Measurements from ENCODE around the gene PAX1. TPM values are rescaled to one million over a fixed set of nuclear protein-coding genes. Genes with fewer than 3 reads are reported as not detected.

Gene PAX1
- not detected for total RNA-seq

DNA sequence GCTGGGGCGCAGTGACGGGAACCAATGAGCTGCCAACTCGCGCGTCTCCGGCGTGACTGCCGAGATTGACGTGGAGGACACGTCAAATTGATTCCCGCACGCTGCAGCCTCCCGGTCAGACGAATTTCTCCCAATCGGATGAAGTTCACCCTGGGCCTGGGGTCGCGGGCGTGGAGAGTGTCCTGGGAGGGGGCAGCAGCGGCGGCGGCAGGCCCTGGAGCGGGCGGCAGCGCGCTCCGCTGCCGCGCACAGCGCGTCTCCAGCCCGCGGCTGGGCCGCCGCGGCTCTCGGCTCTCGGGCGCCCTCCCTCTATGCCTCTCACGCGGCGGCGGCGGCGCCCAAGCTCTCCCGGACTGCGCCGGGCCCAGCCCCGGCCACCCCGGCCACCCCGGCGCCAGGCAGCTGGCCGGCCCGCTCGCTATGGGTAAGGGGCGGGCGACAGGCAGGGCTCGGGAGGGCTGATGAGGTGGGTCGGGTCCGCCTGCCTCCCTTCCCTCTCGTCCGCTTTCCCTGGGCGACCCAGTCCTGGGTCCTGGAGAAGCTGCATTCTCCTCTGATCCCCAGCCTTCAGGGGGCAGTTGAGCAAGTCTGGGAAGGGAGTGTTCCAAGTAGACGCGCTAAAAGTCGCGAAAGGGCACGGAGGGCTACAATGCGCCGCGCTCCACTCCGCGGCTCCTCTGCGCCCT is at the start of gene PAX1:
Gene PAX1 (plus strand): TSS at position 90 of the 686 bp plus-strand sequence. CDS start 49 bp downstream, at position 139.
- no peak for FAIRE-seq
- no peak for DNase-seq (ENCODE audit: low spot score in 2 of 2)

DNA sequence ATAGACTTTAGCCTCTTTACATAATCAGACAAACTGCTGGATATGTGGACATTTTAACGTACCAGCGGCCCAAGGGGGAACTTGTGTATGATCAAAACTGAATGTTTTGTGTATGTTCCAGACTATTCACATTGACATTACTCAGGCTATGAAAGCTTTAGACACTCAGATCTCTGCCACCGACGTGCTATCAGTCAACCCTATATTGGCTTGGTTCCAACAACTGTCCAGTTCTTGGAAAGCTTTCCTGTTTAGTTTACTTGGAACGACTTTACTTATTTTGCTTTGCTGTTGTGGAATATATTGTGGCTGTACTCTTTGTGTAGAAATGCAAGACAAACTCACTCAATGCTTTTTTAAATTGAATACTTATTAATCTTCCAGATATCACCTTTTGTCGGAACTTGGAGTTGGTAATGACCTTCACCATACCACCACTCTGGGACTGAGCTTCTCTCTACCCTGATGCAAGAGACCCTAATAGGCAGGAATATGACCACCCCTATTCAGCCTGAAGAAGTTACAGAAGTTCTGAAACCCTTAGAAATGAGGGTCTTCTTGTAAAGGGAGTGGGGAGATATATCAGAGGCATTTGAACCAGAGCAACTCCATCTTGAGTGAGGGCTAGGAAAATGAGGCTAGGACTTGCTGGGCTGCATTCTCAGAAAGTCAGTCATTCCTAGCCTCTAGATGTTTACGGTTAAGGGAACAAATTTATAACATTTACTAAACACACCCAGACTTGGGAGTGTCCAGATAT is 49.0 kb upstream of the PAX1 start:
- no peak for FAIRE-seq
- no peak for DNase-seq (ENCODE audit: low spot score in 2 of 2)

DNA sequence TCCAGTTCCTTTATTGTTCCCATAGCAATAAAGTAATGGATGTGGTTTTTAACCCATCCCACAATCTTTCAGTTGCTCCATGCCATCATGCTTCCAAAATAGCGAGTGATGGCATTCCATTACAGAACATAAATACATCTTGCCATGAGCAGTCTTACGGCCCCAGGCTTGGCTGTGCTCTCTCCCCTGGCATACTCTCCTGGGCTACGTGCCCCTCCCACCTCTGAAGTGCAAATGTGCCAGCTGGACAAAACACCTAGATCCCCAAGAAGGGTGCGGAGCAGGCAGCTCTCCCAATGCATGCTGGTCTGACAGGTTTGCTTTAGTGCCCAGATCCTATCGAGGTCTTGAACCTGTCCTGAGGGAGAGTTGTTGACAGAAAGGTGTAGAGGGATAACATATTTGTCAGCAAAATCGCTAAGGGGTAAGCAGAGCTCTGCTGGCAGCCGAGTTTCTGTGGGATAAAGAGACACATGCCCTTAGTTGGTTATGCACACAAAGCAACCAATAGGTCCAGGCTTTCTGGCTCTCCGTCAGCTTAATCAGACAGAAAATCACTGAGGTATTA is 43.9 kb upstream of the PAX1 start:
- FAIRE-seq, result no peak
- no peak for DNase-seq (ENCODE audit: low spot score in 2 of 2)

DNA sequence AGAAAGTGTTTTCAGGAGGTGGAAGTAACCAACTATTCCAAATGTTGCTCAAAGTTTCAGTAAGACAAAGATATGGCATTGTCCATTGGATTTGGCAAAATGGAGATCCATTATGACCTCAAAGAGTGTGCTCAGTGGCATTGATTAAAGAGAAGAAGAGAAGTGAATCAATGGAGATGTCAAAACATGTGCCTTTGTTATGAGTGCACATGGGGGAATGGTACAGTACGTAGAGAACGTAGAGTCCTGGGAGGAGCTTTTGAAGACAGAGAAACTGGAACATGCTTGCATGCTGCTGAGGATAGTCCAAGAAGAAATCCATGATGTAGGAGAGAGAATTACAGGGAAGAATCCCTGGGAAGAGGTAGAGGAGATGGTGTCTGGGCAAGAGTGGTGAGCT is 42.0 kb upstream of the PAX1 start:
- DNase-seq (ENCODE audit: low spot score in 2 of 2), result no peak
- FAIRE-seq, result no peak

- FAIRE-seq, result no peak
- no peak for DNase-seq (ENCODE audit: low spot score in 2 of 2)
These were observed 39.6 kb upstream of the PAX1 start for GRCh38 chr20:21665687-21666446.

DNA sequence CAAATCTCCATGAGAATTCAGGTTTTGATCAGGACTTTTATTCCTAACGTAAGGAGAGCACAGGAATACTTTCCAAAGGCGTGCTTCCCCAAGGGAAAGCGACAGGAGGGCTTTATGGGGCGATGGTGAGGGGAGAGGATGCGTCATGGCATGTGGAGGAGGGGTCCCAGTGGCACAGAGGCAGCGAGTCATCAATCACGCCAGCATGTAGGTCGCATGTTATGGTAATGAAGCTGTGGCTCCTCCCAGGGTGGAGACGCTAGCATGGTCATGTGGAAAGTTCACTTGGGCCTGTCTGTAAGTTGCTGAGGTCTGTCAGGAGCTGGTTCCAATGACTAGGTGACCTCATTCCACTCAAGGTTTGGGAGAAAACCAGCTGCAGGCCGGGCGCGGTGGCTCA is 35.3 kb upstream of the PAX1 start:
- DNase-seq (ENCODE audit: low spot score in 2 of 2) (no peak), FAIRE-seq (no peak)

GRCh38 chr20:21670981-21671380 is 34.5 kb upstream of the PAX1 start:
- DNase-seq (ENCODE audit: low spot score in 2 of 2) (no peak), FAIRE-seq (no peak)

DNA sequence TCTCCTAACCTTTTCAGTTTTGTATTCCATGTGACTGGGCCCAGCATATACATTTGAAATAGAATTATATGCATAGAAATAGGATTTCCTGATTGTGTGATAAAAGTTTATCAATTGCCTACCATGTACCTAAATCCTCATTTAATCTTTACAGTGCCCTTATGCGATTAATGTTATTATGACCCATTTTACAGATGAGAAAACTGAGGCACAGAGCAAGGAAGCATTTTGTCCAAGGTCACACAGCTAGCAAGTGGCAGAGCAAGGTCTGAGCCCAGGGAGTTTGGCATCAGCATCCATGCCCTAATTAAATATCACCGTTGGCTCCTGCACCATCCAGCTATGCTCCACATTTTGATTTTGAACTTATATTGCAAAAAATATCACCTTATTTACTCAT is 28.2 kb upstream of the PAX1 start:
- no peak for DNase-seq (ENCODE audit: low spot score in 2 of 2)
- no peak for FAIRE-seq

DNA sequence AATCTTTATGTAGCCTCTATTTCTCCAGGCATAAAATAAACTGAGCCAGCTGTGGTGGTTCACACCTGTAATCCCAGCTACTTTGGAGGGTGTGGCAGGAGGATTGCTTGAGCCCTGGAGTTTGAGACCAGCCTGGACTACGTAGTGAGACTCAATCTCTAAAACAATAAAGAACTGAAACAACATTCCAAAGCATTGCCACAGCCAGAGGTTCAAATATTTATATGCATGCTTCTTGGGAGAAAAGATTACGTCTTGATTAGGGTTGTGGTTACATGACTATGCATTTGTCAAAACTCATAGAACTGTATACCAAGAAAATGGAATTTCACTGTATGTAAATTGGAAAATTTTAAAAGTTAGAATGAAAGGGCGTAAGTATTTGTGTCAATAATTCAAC is 27.7 kb upstream of the PAX1 start:
- no peak for FAIRE-seq
- no peak for DNase-seq (ENCODE audit: low spot score in 2 of 2)

DNA sequence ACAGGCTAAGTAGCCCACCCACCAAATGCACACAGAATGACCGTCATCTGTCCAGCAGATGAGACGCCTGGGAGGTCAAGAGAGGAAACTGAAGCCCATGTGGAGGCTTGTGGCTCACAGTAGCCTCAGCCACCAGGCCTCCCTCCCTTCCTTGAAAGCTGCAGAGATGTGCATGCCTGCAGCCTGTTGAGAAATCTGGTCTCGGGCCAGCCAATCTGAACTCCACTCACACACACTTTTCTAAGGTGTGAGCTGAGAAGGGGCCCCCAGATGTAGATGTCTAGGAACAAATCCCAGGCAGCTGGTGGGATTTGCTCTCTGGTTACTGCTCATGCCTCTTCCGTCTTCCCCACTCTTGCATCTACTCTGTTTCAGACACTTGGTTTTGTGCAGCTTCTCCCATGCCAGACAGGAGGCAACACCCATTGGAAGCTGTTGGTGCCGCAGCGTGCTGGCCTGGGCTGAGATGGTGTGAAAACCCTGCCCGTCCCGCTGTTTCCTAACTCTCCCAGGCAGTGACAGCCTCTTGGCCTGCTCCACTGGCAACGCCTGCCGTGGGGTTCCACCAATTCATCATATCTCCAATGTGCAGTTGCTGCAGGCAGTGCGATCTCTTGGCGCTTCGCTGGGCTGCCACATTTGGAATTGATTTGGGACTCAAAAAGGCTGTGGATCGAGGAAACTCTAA is 24.1 kb upstream of the PAX1 start:
- FAIRE-seq, result no peak
- no peak for DNase-seq (ENCODE audit: low spot score in 2 of 2)

GRCh38 chr20:21681922-21682318 is 23.5 kb upstream of the PAX1 start:
- DNase-seq (ENCODE audit: low spot score in 2 of 2) (no peak), FAIRE-seq (no peak)

DNA sequence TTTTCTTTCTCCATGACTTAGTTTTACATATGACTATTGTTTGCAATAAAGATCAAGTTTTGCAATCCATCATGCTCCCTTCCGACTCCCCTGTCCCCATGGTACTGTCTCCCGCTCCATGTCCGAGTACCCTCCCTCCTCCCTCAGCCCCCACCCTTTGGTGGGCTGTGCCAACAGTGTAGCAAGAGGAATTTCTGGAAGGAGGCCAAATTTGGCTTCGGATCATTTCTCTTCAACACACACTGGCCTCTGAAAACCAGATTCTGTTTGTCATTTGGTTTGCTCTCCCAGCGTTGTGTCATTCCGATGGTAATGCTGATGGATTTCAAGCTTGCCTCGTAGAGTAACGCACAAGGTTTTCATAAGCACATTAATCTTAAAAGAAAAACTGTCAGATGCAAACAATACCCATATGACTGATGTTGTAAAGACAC is 22.9 kb upstream of the PAX1 start:
- no peak for DNase-seq (ENCODE audit: low spot score in 2 of 2)
- FAIRE-seq, result no peak

DNA sequence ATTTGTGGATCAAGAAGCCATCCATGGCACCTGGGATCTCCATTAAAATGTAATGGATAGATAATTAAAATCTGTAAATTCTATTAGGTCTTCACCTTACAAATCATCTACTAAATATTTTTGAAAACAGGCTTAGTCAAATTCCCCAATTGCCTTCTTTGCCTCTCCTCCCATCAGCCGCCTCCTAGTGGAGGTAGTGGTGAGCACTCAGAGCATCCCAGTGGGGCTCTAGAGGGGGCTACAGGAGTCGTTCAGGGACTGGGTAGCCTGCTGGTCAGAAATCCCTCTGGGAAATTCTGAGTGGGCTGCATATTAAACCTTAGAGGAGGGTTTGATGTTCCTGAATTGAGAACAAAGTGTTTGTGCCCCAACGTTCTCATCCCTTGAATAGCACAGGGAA is 20.8 kb upstream of the PAX1 start:
- no peak for FAIRE-seq
- DNase-seq (ENCODE audit: low spot score in 2 of 2), result no peak

DNA sequence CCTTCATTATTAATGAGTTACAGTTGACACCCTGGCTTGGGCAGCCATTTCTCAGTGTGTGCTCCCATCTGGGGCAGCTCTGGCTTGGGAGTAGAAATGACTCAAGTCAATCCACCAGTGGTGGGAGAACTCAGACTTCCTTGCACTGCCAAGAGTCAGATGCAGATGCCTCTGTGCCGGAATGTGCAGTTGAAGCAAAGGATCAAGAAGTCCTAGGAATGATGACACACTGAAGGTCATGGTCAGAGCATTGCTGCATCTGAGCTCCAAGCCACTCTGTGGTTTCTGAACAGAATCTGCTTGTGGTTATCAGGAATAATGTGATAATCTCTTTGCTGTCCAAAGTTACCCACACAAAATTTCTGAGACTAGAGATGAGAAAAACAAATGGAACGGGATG is 19.5 kb upstream of the PAX1 start:
- FAIRE-seq (no peak), DNase-seq (ENCODE audit: low spot score in 2 of 2) (no peak)

DNA sequence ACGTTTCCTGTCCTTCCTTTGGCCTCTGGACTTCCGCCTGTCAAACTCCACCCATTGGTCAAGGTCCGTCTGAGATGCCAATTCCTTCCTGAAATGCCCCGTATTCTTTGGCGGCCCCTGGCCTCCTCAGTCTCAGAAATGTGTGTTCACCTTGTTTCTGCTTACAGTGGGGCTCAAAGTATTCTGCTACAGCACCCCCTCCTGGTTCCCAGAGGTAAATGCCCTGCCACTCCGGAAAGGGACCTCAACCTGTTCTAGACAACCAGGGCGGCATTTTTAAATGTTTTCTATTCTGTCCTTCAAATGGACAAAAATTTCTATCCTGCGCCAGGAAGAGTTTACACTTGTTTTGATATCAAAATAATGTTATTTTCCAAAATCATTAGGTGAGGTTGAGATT is 12.1 kb upstream of the PAX1 start:
- DNase-seq (ENCODE audit: low spot score in 2 of 2) (no peak), FAIRE-seq (no peak)

DNA sequence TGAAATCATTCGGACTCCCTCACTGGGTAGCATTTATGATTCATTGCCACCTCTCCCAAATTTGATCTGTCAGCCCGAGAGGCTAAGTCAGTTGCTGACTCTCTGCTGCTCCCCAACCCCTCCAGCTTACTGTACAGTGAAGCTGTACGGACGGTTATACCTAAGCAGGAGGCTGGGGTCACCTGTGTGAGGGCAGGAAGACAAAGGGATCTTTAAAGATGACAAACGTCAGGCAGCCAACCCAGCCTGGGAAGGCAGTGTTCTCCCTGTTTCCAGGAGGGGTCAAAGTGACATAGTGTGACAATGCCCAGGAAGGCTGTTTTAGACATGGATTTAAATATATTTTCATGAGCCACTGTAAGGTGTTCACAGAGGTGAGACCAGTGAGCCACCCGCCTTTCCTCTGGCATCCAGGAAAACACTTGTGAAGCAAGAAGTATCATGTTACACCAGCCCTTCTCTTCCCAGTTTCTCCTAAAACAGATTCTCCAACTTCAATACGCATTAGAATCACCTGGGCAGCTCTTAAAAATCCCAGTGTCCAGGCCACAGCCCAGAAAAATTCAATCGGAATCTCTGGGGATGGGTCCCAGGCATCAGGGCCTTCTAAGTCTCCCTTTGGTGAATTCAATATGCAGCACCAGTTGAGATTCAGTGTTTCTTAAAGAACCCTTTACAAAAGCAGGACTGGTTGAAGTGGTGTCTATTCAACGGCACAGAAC is 6.8 kb upstream of the PAX1 start:
- no peak for DNase-seq (ENCODE audit: low spot score in 2 of 2)
- no peak for FAIRE-seq

GRCh38 chr20:21699216-21699508 is 6.3 kb upstream of the PAX1 start:
- DNase-seq (ENCODE audit: low spot score in 2 of 2), result no peak
- no peak for FAIRE-seq

DNA sequence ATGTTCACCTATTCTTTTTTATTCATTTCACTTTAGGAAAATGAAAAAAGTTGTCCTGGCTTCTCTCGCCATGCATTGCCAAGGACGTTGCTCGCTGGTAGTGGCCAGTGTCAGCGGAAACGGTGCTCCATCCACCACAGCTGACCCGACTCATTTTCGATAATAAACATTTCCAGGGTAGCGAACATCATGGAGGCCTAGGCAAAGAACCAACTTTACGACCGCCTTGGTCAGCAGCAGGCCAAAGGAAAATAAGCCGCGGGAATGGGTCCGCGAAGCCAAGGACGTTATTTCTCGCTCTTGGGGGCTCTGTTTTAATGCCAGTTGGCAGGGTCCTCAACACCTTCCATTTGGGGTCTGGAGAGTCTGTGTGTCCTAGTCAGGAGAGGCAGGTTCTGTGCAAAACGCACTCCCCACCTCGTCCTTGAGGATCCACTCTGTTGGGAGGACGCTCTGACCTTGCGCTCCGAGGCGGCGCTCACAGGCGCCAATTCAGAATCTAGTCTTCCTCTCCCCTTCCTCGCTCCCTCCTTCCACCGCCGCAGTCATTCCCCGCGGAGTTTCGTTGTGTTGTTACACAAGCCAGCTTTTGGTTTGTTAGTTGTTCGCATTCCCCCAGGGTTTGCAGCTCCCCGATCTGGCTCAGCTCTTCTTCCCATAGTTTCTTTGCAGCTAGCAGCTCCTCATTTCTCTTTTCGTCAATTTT is 4.1 kb upstream of the PAX1 start:
- DNase-seq (ENCODE audit: low spot score in 2 of 2) (no peak), FAIRE-seq (no peak)

- no peak for FAIRE-seq
- DNase-seq (ENCODE audit: low spot score in 2 of 2), result no peak
These were observed 3.4 kb upstream of the PAX1 start for GRCh38 chr20:21702016-21702415.

All from frontal cortex (tissue), 4 donors.